ENCODE measurements around the gene KIAA1328. TPM values are rescaled to one million over a fixed set of nuclear protein-coding genes. Genes with fewer than 3 reads are reported as not detected.
A peak's percentile ranks its signal among the peaks of the same experiment; 100 is the strongest.
"Not testable (repeated sequence)": the region's sequence is repeated elsewhere in the genome, so short reads cannot be mapped to it uniquely, and the experiment has no call there.

KIAA1328 gene
- total RNA-seq, 1 donor from 2014 or later, result 20.1 TPM

GRCh38 chr18:36826556-36826955, 2.4 kb upstream of the KIAA1328 start:
- no peak for DNase-seq

DNA sequence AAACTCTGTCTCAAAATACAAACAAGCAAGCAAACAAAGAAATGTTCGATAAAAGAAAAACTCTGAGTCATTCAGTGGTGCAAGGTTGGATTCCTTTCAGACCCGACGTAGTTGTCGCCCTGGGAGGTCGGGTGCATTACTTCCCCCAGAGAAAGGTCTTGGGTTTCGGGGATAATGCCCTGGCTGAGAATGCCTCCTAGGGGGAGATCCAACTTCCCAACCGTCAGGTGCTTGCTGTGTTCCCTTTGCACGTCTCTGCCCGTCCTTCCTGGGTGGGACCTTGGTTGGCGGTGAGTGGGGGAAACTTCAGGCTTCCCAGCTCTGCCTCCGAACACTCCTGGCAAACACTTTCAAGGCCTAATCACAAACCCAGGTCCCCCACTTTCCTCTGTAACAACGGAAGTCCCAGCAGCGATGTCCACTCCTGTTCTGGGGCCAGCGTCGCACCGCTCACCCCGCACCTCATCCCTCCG, 734 bp upstream of the KIAA1328 start:
- peak; percentile 34 for DNase-seq

GRCh38 chr18:36829362-36830157, 633 bp downstream of the KIAA1328 start:
- DNase-seq, result peak; percentile 13

- no peak for DNase-seq
These were observed 1.2 kb downstream of the KIAA1328 start for GRCh38 chr18:36830158-36830495.

DNA sequence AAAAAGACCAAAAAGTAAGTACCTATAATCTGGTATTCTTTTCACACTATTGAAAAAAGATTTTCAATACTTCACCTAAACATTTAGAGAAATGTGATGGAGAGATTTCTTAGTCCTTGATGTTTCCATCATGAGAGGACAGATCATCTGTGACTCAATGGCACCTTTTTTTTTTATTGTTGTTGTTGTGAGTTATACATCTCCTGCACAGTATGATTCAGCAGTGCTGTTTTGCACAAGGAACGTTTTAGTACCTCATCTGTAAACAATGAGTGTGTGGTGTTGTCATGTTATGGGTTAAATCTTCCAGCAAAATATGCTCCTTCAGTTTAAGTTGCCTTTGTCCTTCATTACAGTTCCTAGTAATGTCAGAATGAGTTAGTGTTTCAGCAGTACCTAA, 2.2 kb downstream of the KIAA1328 start:
- no peak for DNase-seq

GRCh38 chr18:36833120-36833519, 4.2 kb downstream of the KIAA1328 start:
- DNase-seq, result no peak

DNA sequence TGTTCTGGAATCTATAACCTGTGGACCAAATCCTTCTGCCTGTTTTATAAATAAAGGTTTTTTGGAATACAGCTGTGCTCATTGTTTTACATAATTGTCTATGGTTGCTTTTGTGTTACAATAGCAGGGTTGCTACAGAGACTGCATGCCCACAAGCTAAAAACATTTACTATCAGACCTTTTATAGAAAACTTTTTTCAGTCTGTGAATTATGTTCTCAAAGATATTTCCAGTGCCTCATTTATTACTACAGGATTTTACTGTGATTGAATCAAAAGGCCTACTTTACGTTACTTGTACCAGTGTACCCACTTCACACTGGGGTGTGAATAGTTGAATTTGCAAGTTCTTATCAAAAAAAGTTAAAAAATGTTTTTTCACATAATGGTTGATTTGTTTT, 7.0 kb downstream of the KIAA1328 start:
- no peak for DNase-seq

- no peak for DNase-seq
These were observed 10.9 kb downstream of the KIAA1328 start for GRCh38 chr18:36839835-36840234.

GRCh38 chr18:36843199-36843598, 14.3 kb downstream of the KIAA1328 start:
- DNase-seq, result no peak

DNA sequence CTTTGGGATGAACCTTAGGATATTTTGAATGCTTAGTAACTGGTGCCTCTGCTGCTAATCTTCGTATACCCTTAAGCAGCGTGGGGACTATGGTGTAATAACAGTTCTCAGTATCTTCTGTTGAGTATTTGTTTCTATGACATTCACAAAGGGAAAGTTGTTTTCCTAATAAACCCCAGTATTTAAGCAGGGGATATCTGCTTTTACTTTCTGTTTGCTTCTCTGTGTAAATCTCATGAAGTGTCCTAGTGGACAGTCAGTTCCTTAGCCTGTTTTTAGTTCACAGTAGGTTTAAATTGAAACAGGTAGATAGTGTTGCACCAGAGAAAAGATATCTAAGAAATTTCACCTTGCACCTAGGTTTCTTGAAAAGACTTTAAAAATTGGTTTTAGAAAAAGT, 14.9 kb downstream of the KIAA1328 start:
- no peak for DNase-seq

GRCh38 chr18:36848609-36849008, 19.7 kb downstream of the KIAA1328 start:
- DNase-seq, result no peak

- DNase-seq, result no peak
These were observed 20.5 kb downstream of the KIAA1328 start for GRCh38 chr18:36849288-36850006.

GRCh38 chr18:36850527-36851201, 21.7 kb downstream of the KIAA1328 start:
- no peak for DNase-seq

DNA sequence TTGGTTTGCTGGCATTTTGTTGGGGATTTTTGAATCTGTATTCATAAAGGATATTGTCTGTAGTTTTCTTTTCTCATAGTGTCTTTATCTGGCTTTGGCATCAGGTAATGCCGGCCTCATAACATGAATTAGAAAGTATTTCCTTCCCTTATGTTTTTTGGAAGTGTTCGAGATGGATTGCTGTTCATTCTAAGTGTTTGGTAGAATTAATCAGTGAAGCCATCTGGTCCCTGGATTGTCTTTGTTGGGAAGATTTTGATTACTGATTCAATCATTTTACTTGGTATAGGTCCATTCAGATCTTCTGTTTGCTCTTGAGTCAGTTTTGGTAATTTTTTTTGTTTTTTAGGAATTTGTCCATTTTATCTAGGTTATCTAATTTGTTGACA, 22.3 kb downstream of the KIAA1328 start:
- DNase-seq, result no peak

DNA sequence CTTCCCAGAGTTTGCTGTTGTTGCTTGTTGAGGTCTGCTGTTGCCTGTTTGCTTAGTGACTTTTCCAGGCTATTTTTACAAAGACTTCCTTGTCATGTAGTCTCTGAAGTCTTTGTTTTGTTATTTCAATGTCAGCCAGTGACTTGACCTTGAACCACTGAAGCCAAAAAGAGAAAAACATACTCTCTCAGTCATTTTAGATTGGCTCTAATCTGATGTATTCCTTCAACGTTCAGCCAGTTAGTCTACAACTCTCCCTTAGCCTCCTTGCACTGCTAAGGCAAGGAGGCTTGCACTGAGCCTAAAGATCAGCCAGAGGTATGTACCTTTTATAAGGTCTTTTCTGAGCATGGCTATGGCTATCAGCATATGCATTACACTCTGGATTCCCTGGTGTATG, 27.9 kb downstream of the KIAA1328 start:
- DNase-seq, result no peak

- no peak for DNase-seq
These were observed 33.3 kb downstream of the KIAA1328 start for GRCh38 chr18:36862182-36862581.

DNA sequence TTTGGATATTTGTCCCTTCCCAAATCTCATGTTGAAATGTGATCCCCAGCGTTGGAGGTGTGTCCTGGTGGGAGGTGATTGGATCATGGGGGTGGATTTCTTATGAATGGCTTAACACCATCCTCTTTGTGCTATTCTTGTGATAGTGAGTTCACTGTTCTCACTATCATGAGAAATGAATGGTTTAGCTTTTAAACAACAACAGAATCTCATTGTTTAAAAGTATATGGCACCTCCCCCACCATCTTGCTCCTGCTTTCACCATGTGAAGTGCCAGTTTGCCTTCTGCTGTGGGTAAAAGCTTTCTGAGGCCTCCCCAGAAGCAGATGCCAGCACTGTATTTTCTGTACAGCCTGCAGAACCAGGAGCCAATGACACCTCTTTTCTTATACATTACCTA, 38.1 kb downstream of the KIAA1328 start:
- DNase-seq, result no peak

- DNase-seq, result no peak
These were observed 42.9 kb downstream of the KIAA1328 start for GRCh38 chr18:36871801-36872200.

- no peak for DNase-seq
These were observed 43.4 kb downstream of the KIAA1328 start for GRCh38 chr18:36872329-36872728.

DNA sequence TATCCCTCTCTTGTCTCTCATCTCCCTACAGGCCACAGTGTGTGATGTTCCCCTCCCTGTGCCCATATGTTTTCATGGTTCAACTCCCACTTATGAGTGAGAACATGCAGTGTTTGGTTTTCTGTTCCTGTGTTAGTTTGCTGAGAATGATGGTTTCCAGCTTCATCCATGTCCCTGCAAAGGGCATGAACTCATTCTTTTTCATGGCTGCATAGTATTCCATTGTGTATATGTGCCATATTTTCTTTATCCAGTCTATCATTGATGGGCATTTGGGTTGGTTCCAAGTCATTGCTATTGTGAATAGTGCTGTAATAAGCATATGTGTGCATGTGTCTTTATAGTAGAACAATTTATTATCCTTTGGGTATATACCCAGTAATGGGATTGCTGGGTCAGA, 44.9 kb downstream of the KIAA1328 start:
- DNase-seq, result not testable (repeated sequence)

GRCh38 chr18:36879796-36880195, 50.9 kb downstream of the KIAA1328 start:
- not testable (repeated sequence) for DNase-seq

GRCh38 chr18:36885981-36886380, 57.1 kb downstream of the KIAA1328 start:
- DNase-seq, result no peak

DNA sequence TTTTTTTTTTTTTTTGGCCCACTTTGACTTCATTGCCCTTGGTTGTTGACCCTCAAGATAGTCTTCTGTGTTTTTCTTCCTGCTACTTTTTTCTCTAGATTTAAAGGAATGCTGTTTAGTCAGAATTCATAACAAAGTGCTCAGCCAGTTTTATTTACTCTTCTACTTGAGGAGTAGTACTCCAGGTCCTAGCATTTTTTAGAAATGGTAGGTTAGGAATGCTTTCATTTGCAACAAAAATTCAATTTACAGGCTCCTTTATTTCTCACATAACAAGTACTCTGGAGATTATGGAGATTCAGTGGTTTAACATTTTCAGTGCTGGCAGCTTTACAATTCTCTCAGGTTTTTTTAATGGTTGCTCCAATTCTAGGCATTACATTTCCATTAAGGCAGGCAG, 58.2 kb downstream of the KIAA1328 start:
- no peak for DNase-seq

Measured in skin of body (tissue), 2 donors.